C4-2B (cell line): ENCODE results near the gene CFAP161.

ENCODE experiments used
- CTCF ChIP-seq: fragments of 450-650 bp; conservative IDR thresholded peaks from 2 replicates; pipeline ENCODE4 v1.5.1; 2017; ENCODE audit warnings: mild to moderate bottlenecking
- ZFX ChIP-seq: fragments of 450-650 bp; IDR thresholded peaks from 2 replicates; pipeline ENCODE4 v1.6.1; 2017

- no peak for TF ChIP-seq CTCF
- no peak for TF ChIP-seq ZFX
Observed at GRCh38 chr15:81157939-81158223, 23.8 kb downstream of the CFAP161 start.
